Epithelial cell of proximal tubule (primary cell): ENCODE data around the gene BSPRY. TPM values are rescaled to one million over a fixed set of nuclear protein-coding genes. Genes with fewer than 3 reads are reported as not detected.
"Not testable (repeated sequence)": the region's sequence is repeated elsewhere in the genome, so short reads cannot be mapped to it uniquely, and the experiment has no call there.

Experiments
- DNase-seq: peaks from one replicate; pipeline ENCODE4 v3.0.0-alpha.2; 2011; ENCODE audit warnings: low read depth
- H3K4me3 ChIP-seq: 2 replicates; pipeline ENCODE4 v1.5.1; 2011; ENCODE audit warnings: low read depth, mild to moderate bottlenecking, low read length
- CTCF ChIP-seq: conservative IDR thresholded peaks from 2 replicates; pipeline ENCODE4 v1.5.1; 2012; ENCODE audit warnings: low read depth, mild to moderate bottlenecking, low read length
- total RNA-seq: library from RNA; depleted of rRNA; stranded (reverse); fragments of >200 nt; gene quantifications from 2 replicates; pipeline ENCODE4 v1.2.3, GENCODE V29; 2015

Gene BSPRY
- total RNA-seq, 1 donor from 2014 or later: 15.2 TPM

GRCh38 chr9:113373676-113374392, 24.5 kb downstream of the BSPRY start:
- no peak for DNase-seq
- no peak overlapping the region for H3K4me3 ChIP-seq
- TF ChIP-seq CTCF: no peak

- H3K4me3 ChIP-seq: peak overlapping the region; percentile 60
- DNase-seq: no peak
- TF ChIP-seq CTCF: no peak
Measured at GRCh38 chr9:113375057-113376023, 26.0 kb downstream of the BSPRY start.

GRCh38 chr9:113376634-113377567, 27.6 kb downstream of the BSPRY start, which contains the start of gene HDHD3:
Gene HDHD3 (minus strand): TSS chr9:113376986. CDS start chr9:113374354, 2,632 bp downstream.
- H3K4me3 ChIP-seq: peak within 1 kb of the TSS; percentile 94
- DNase-seq: no peak
- TF ChIP-seq CTCF: no peak

GRCh38 chr9:113379094-113379828, 29.9 kb downstream of the BSPRY start:
- DNase-seq: not testable (repeated sequence)

GRCh38 chr9:113379829-113380210, 30.5 kb downstream of the BSPRY start:
- not testable (repeated sequence) for H3K4me3 ChIP-seq, DNase-seq

More at GRCh38 chr9:113379094-113379828, 29.9 kb downstream of the BSPRY start:
- not testable (repeated sequence) for H3K4me3 ChIP-seq

- no peak overlapping the region for H3K4me3 ChIP-seq
- no peak for TF ChIP-seq CTCF
- DNase-seq: no peak
Measured at GRCh38 chr9:113380869-113381378, 31.6 kb downstream of the BSPRY start.

GRCh38 chr9:113381441-113381840, 32.1 kb downstream of the BSPRY start:
- not testable (repeated sequence) for DNase-seq, H3K4me3 ChIP-seq
